BE2C (cell line): Measurements from ENCODE around the gene RBMS2.
"Not testable (repeated sequence)": the region's sequence is repeated elsewhere in the genome, so short reads cannot be mapped to it uniquely, and the experiment has no call there.

Experiments used
- DNase-seq: peaks from one replicate; pipeline ENCODE4 v3.0.0-alpha.2; 2020
- H3K27me3 ChIP-seq: fragments of 250-450 bp; sonication (Bioruptor Pico); 2 replicates; pipeline ENCODE4 v1.5.1; 2020; ENCODE audit warnings: mild to moderate bottlenecking
- H3K36me3 ChIP-seq: fragments of 250-450 bp; sonication (Bioruptor Pico); 2 replicates; pipeline ENCODE4 v1.5.1; 2020; ENCODE audit warnings: mild to moderate bottlenecking
- H3K4me1 ChIP-seq: fragments of 250-450 bp; sonication (Bioruptor Pico); 2 replicates; pipeline ENCODE4 v1.5.1; 2020
- H3K4me3 ChIP-seq: 2 replicates; pipeline ENCODE4 v1.5.1; 2011; ENCODE audit warnings: low read depth, low read length
- H3K9me3 ChIP-seq: fragments of 250-450 bp; sonication (Bioruptor Pico); 2 replicates; pipeline ENCODE4 v1.5.1; 2020
- TF ChIP-seq, protein P1 (sequence below): IDR thresholded peaks from 2 replicates; pipeline ENCODE4 v1.5.1; 2012; ENCODE audit warnings: mild to moderate bottlenecking, low read depth, low read length

Gene RBMS2

DNA sequence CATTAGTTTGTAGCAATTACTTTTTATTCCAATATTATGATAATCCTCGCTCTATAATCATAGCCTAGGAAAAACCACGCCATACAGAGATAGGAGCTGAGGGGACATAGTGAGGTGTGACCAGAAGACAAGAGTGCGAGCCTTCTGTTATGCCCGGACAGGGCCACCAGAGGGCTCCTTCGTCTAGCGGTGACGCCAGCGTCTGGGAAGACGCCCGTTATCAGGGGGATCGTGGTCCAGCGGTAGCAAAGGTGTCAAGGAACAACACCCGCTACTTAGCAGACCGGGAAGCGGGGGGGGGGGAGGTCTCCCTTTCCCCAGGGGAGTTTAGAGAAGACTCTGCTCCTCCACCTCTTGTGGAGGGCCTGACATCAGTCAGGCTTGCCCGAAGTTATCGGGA is 24.9 kb upstream of the RBMS2 start:
- peak overlapping the region; percentile 36 for H3K4me3 ChIP-seq
- not testable (repeated sequence) for H3K4me1 ChIP-seq, H3K36me3 ChIP-seq, H3K27me3 ChIP-seq, H3K9me3 ChIP-seq
- peak; percentile 73 for DNase-seq
- TF ChIP-seq, protein P1, sequence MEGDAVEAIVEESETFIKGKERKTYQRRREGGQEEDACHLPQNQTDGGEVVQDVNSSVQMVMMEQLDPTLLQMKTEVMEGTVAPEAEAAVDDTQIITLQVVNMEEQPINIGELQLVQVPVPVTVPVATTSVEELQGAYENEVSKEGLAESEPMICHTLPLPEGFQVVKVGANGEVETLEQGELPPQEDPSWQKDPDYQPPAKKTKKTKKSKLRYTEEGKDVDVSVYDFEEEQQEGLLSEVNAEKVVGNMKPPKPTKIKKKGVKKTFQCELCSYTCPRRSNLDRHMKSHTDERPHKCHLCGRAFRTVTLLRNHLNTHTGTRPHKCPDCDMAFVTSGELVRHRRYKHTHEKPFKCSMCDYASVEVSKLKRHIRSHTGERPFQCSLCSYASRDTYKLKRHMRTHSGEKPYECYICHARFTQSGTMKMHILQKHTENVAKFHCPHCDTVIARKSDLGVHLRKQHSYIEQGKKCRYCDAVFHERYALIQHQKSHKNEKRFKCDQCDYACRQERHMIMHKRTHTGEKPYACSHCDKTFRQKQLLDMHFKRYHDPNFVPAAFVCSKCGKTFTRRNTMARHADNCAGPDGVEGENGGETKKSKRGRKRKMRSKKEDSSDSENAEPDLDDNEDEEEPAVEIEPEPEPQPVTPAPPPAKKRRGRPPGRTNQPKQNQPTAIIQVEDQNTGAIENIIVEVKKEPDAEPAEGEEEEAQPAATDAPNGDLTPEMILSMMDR, result peak; percentile 46

DNA sequence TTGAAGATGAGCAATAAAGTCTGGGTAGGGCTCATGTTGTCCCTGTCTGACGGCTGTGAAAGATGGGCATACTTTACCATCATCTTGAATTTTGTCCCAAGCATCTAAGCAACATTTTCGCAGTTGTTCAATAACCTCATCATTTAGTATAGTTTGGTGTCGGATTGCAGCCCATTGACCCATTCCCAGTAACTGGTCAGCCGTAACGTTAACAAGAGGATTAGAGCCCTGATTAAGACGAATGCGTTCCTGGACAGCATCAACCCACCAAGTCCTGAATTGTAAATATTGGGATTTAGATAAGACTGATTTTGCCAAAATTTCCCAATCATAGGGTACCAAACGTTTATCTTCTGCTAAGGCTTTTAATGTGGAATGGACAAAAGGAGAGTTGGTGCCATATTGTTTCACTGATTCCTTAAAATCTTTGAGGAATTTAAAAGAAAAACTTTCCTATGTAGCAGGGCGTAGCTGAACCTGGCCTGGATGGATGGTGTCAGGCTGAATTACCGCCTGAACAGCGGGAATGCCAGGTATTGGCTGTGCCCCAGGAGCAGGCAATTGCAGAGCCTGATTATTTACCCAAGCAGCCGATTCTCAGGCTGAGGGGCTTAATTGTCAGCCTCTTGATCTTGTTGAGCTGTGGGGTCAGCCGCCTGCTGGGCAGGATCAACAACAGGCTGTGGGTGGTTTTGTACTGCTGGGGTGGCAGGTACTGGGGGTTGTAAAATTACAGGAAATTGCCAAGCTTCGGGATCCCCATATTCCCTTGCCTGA is 23.3 kb upstream of the RBMS2 start:
- H3K4me3 ChIP-seq, H3K27me3 ChIP-seq, H3K9me3 ChIP-seq, H3K4me1 ChIP-seq, DNase-seq, H3K36me3 ChIP-seq: not testable (repeated sequence)

DNA sequence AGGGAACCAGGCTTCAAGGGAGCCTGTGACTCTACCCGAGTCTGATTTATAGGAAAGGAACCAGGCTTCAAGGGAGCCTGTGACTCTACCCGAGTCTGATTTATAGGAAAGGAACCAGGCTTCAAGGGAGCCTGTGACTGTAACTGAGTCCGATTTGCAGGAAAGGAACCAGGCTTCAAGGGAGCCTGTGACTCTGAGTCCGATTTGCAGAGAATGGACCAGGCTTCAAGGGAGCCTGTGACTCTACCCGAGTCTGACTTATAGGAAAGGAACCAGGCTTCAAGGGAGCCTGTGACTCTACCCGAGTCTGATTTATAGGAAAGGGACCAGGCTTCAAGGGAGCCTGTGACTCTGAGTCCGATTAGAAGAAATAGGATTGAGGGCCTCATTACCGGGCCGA is 22.2 kb upstream of the RBMS2 start:
- not testable (repeated sequence) for H3K4me1 ChIP-seq, DNase-seq

DNA sequence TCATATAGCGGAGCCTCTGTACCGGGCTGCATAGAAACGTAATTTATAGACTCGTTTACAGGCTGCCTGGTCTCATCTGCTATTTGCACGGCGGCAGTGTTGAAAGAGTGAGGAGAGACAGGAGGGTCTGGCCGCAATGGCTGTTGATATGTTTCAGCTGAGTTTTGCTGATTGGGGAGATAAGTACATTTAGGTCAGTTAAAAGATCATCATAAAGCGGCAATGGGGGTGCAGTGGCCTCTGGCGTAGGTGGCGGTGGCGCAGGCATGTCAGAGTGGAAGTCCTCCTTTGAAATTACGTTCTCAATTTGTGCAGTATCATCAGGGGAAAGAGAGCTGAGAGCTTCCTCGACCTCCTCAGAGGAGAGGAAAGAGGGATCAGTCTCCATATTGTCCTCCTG is 21.7 kb upstream of the RBMS2 start:
- not testable (repeated sequence) for H3K4me3 ChIP-seq, H3K36me3 ChIP-seq, H3K27me3 ChIP-seq

More for the DNA sequence above, 22.2 kb upstream of the RBMS2 start:
- not testable (repeated sequence) for H3K27me3 ChIP-seq, H3K9me3 ChIP-seq, H3K36me3 ChIP-seq, H3K4me3 ChIP-seq

DNA sequence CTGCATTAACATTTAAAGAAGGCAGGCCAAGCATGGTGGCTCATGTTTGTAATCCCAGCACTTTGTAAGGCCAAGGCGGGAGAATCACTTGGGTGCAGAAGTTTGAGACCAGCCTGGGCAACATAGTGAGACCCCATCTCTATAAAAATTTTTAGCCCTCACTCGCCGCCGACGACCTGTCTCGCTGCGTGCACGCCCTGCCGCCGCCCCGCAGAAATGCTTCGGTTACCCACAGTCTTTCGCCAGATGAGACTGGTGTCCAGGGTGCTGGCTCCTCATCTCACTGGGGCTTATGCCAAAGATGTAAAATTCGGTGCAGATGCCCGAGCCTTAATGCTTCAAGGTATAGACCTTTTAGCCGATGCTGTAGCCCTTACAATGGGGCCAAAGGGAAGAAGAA is 10.8 kb upstream of the RBMS2 start:
- Histone ChIP-seq H3K36me3 (no peaks in the 10 kb centered on the region), H3K4me3 (no peak overlapping the region), H3K9me3 (no peaks in the 10 kb centered on the region), H3K4me1 (no peaks in the 10 kb centered on the region; the same call in 1 of the 2 replicates), H3K27me3 (peaks cover 7% of the 10 kb centered on the region; the same call in 1 of the 2 replicates)
- TF ChIP-seq, protein P1, result no peak
- DNase-seq, result no peak

More for the DNA sequence above, 21.7 kb upstream of the RBMS2 start:
- not testable (repeated sequence) for H3K4me1 ChIP-seq, DNase-seq, H3K9me3 ChIP-seq

DNA sequence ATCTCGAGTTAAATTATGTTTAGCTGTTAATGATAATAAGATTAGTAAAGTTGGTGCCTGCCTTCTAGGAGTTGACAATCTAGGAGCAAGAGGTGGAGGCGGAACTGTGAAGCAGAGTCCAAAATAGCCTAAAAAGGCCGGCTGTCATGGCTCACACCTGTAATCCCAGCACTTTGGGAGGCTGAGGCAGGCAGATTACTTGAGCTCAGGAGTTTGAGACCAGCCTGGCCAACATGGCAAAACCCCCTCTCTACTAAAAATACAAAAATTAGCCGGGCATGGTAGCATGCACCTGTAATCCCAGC is 7.7 kb upstream of the RBMS2 start:
- H3K9me3 ChIP-seq, H3K27me3 ChIP-seq, H3K36me3 ChIP-seq, DNase-seq, H3K4me1 ChIP-seq, H3K4me3 ChIP-seq: not testable (repeated sequence)

DNA sequence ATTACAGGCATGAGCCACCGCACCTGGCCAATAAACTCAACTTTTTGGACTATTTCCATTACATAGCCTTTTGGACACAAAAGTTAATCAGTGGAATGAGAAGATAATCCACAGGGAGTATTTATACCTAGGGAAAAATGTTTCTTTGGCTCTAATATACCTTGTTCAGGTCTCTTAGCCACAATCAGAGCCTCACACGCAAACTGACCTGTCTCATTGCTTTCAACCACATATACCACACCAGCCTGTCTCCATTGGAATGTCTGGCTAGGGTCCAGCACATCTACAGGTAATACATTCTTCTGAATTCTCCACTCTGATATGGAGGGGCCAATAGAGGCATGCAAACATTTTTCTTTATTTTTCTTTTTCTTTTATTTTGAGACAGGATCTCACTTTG is 3.8 kb upstream of the RBMS2 start:
- Histone ChIP-seq H3K36me3 (no peaks in the 10 kb centered on the region), H3K4me1 (no peaks in the 10 kb centered on the region; the same call in 1 of the 2 replicates), H3K4me3 (no peak overlapping the region), H3K27me3 (no peaks in the 10 kb centered on the region), H3K9me3 (no peaks in the 10 kb centered on the region)
- DNase-seq, result no peak
- TF ChIP-seq, protein P1, result no peak

DNA sequence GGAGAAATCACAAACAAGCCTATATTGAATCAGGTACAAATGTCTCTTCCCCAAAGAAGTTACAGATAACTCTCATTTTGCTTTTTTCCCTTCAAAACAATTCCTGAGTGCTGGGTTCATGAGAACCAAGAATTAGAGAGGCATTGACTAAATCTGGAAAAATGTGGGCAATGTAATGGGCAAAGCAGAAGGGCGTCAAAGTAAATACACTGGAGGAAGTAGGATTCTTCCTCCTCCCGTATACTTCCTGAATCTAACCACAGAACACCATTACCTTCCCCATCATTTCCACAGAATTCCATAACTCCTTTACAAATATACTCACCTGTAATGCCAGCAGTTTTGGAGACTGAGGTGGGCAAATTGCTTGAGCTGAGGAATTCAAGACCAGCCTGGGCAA is 3.0 kb upstream of the RBMS2 start:
- Histone ChIP-seq H3K36me3 (no peaks in the 10 kb centered on the region), H3K9me3 (no peaks in the 10 kb centered on the region), H3K27me3 (no peaks in the 10 kb centered on the region), H3K4me1 (no peaks in the 10 kb centered on the region; the same call in 1 of the 2 replicates), H3K4me3 (no peak overlapping the region)
- TF ChIP-seq, protein P1, result no peak
- no peak for DNase-seq
